ENCODE measurements around the gene ATXN2. TPM values are rescaled to one million over a fixed set of nuclear protein-coding genes. Genes with fewer than 3 reads are reported as not detected.

The ATXN2 gene
- total RNA-seq, 1 experiment from 2014 or later: 78.5 TPM

- Mint-ChIP-seq H3K9me3 (ENCODE audit: unreplicated experiment) (no peaks in the 10 kb centered on the region), H3K4me1 (ENCODE audit: low read depth, unreplicated experiment) (peaks cover 6% of the 10 kb centered on the region), H3K27me3 (ENCODE audit: insufficient read depth, unreplicated experiment) (no peaks in the 10 kb centered on the region), H3K27ac (ENCODE audit: unreplicated experiment) (no peak overlapping the region), H3K36me3 (ENCODE audit: insufficient read depth, unreplicated experiment) (peaks cover 24% of the 10 kb centered on the region), H3K4me3 (ENCODE audit: unreplicated experiment) (no peak overlapping the region)
- CTCF ChIA-PET: interaction anchor here (0.6 kb wide), 1 partner anchor 45 kb away, joined by 7 read pairs; no protein-coding TSS in a partner anchor
- Histone ChIP-seq H3K9me3 (no peaks in the 10 kb centered on the region), H3K27me3 (replicated peaks; ENCODE audit: control insufficient read depth, insufficient read depth, low read length) (no peaks in the 10 kb centered on the region), H3K36me3 (ENCODE audit: control insufficient read depth, insufficient read depth, low read length) (no peaks in the 10 kb centered on the region), H3K4me3 (ENCODE audit: low read depth, low read length) (no peak overlapping the region), H3K4me1 (peaks cover 15% of the 10 kb centered on the region)
- intact Hi-C loops (cut with micrococcal nuclease; ENCODE audit: unreplicated experiment): no loop called here
- BruUV-seq (replicated peaks): no TSS peak
- TF ChIP-seq, protein P1, sequence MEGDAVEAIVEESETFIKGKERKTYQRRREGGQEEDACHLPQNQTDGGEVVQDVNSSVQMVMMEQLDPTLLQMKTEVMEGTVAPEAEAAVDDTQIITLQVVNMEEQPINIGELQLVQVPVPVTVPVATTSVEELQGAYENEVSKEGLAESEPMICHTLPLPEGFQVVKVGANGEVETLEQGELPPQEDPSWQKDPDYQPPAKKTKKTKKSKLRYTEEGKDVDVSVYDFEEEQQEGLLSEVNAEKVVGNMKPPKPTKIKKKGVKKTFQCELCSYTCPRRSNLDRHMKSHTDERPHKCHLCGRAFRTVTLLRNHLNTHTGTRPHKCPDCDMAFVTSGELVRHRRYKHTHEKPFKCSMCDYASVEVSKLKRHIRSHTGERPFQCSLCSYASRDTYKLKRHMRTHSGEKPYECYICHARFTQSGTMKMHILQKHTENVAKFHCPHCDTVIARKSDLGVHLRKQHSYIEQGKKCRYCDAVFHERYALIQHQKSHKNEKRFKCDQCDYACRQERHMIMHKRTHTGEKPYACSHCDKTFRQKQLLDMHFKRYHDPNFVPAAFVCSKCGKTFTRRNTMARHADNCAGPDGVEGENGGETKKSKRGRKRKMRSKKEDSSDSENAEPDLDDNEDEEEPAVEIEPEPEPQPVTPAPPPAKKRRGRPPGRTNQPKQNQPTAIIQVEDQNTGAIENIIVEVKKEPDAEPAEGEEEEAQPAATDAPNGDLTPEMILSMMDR (IDR thresholded peaks at IDR 0.05; ENCODE audit: insufficient read depth in 1 of 2, low read depth in 1 of 2, low read length in 1 of 2, severe bottlenecking in 1 of 2, unreplicated experiment in 1 of 2): no peak
- no peak for DNase-seq
- POLR2A ChIA-PET: no interaction called here
Measured at GRCh38 chr12:111582133-111582747, 16.9 kb downstream of the ATXN2 start.

- H3K4me1 Mint-ChIP-seq (ENCODE audit: low read depth, unreplicated experiment): peaks cover 6% of the 10 kb centered on the region
- TF ChIP-seq, protein P1 (IDR thresholded peaks at IDR 0.05; ENCODE audit: insufficient read depth in 1 of 2, low read depth in 1 of 2, low read length in 1 of 2, severe bottlenecking in 1 of 2, unreplicated experiment in 1 of 2): no peak
- Histone ChIP-seq H3K9me3 (no peaks in the 10 kb centered on the region), H3K4me3 (ENCODE audit: low read depth, low read length) (no peak overlapping the region), H3K4me1 (peaks cover 15% of the 10 kb centered on the region), H3K36me3 (ENCODE audit: control insufficient read depth, insufficient read depth, low read length) (no peaks in the 10 kb centered on the region), H3K27me3 (replicated peaks; ENCODE audit: control insufficient read depth, insufficient read depth, low read length) (no peaks in the 10 kb centered on the region)
- no peaks in the 10 kb centered on the region for H3K27me3 Mint-ChIP-seq (ENCODE audit: insufficient read depth, unreplicated experiment)
- no peak for DNase-seq
- intact Hi-C loops (cut with micrococcal nuclease; ENCODE audit: unreplicated experiment): no loop called here
- CTCF ChIA-PET: interaction anchor here (0.6 kb wide), 1 partner anchor 44 kb away, joined by 7 read pairs; no protein-coding TSS in a partner anchor
- H3K9me3 Mint-ChIP-seq (ENCODE audit: unreplicated experiment): no peaks in the 10 kb centered on the region
- no peak overlapping the region for H3K4me3 Mint-ChIP-seq (ENCODE audit: unreplicated experiment)
- peaks cover 24% of the 10 kb centered on the region for H3K36me3 Mint-ChIP-seq (ENCODE audit: insufficient read depth, unreplicated experiment)
- no TSS peak for BruUV-seq (replicated peaks)
- H3K27ac Mint-ChIP-seq (ENCODE audit: unreplicated experiment): no peak overlapping the region
- POLR2A ChIA-PET: no interaction called here
Measured at GRCh38 chr12:111581434-111582132, 17.5 kb downstream of the ATXN2 start.

GRCh38 chr12:111580737-111581136 is 18.4 kb downstream of the ATXN2 start:
- Mint-ChIP-seq H3K27ac (ENCODE audit: unreplicated experiment) (no peak overlapping the region), H3K36me3 (ENCODE audit: insufficient read depth, unreplicated experiment) (peaks cover 21% of the 10 kb centered on the region), H3K4me3 (ENCODE audit: unreplicated experiment) (no peak overlapping the region), H3K27me3 (ENCODE audit: insufficient read depth, unreplicated experiment) (no peaks in the 10 kb centered on the region), H3K4me1 (ENCODE audit: low read depth, unreplicated experiment) (peaks cover 6% of the 10 kb centered on the region), H3K9me3 (ENCODE audit: unreplicated experiment) (no peaks in the 10 kb centered on the region)
- H3K36me3 ChIP-seq (ENCODE audit: control insufficient read depth, insufficient read depth, low read length): no peaks in the 10 kb centered on the region
- no peak for DNase-seq
- no peak overlapping the region for H3K4me3 ChIP-seq (ENCODE audit: low read depth, low read length)
- intact Hi-C loops (cut with micrococcal nuclease; ENCODE audit: unreplicated experiment): no loop called here
- TF ChIP-seq, protein P1 (IDR thresholded peaks at IDR 0.05; ENCODE audit: insufficient read depth in 1 of 2, low read depth in 1 of 2, low read length in 1 of 2, severe bottlenecking in 1 of 2, unreplicated experiment in 1 of 2): no peak
- H3K9me3 ChIP-seq: no peaks in the 10 kb centered on the region
- CTCF ChIA-PET: no interaction called here
- no TSS peak for BruUV-seq (replicated peaks)
- POLR2A ChIA-PET: no interaction called here
- peaks cover 17% of the 10 kb centered on the region for H3K4me1 ChIP-seq
- H3K27me3 ChIP-seq (replicated peaks; ENCODE audit: control insufficient read depth, insufficient read depth, low read length): no peaks in the 10 kb centered on the region
